ENCODE data around the gene EGR4. TPM values are rescaled to one million over a fixed set of nuclear protein-coding genes. Genes with fewer than 3 reads are reported as not detected.

The EGR4 gene
- polyA plus RNA-seq, 2 of the 4 experiments (the other 2 are of a cell fraction): 0.03 TPM; not detected in 1

- DNase-seq (ENCODE audit: low read depth in 1 of 2, low spot score in 1 of 2) (no peak), ATAC-seq (no peak), FAIRE-seq (no peak)
- POLR2A ChIA-PET: no interaction called here
- H3K9me3 ChIP-seq: no peaks in the 10 kb centered on the region
- H3K4me2 ChIP-seq: no peak overlapping the region
- no peak overlapping the region for H3K27ac ChIP-seq
- no peak for TF ChIP-seq ATOH8 (CRISPR knock-in tag; IDR thresholded peaks at IDR 0.05; ENCODE audit: low read depth)
- TF ChIP-seq CEBPB (IDR thresholded peaks at IDR 0.05): no peak
- no peak for TF ChIP-seq ESRRA (IDR thresholded peaks at IDR 0.05; ENCODE audit: borderline replicate concordance, low read length)
- no peak for TF ChIP-seq ELK1 (IDR thresholded peaks at IDR 0.05; ENCODE audit: low read depth, low read length)
- no peak for TF ChIP-seq EHF (CRISPR knock-in tag; IDR thresholded peaks at IDR 0.05)
- TF ChIP-seq CHD4 (IDR thresholded peaks at IDR 0.05; ENCODE audit: borderline replicate concordance): no peak
- TF ChIP-seq ZSCAN20 (CRISPR knock-in tag; IDR thresholded peaks at IDR 0.05): no peak
- no peak for TF ChIP-seq FOSB (CRISPR knock-in tag; IDR thresholded peaks at IDR 0.05)
- TF ChIP-seq TP53 (CRISPR knock-in tag; IDR thresholded peaks at IDR 0.05): no peak
- TF ChIP-seq EP300 (IDR thresholded peaks at IDR 0.05): no peak
- no peak for TF ChIP-seq NFE2L2 (conservative IDR thresholded peaks at IDR 0.05; ENCODE audit: low read length)
- TF ChIP-seq EHMT2 (IDR thresholded peaks at IDR 0.05; ENCODE audit: low read depth): no peak
- TF ChIP-seq, protein P1, sequence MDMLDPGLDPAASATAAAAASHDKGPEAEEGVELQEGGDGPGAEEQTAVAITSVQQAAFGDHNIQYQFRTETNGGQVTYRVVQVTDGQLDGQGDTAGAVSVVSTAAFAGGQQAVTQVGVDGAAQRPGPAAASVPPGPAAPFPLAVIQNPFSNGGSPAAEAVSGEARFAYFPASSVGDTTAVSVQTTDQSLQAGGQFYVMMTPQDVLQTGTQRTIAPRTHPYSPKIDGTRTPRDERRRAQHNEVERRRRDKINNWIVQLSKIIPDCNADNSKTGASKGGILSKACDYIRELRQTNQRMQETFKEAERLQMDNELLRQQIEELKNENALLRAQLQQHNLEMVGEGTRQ (IDR thresholded peaks at IDR 0.05): no peak
- TF ChIP-seq CBX8 (IDR thresholded peaks at IDR 0.05): no peak
- no peak for TF ChIP-seq KDM5A (IDR thresholded peaks at IDR 0.05)
- no peak for TF ChIP-seq HOXA7 (CRISPR knock-in tag; IDR thresholded peaks at IDR 0.05)
- TF ChIP-seq JUN (IDR thresholded peaks at IDR 0.05): no peak
- no peak for TF ChIP-seq HOXB13 (CRISPR knock-in tag; IDR thresholded peaks at IDR 0.05; ENCODE audit: low read depth)
- TF ChIP-seq, protein P2, sequence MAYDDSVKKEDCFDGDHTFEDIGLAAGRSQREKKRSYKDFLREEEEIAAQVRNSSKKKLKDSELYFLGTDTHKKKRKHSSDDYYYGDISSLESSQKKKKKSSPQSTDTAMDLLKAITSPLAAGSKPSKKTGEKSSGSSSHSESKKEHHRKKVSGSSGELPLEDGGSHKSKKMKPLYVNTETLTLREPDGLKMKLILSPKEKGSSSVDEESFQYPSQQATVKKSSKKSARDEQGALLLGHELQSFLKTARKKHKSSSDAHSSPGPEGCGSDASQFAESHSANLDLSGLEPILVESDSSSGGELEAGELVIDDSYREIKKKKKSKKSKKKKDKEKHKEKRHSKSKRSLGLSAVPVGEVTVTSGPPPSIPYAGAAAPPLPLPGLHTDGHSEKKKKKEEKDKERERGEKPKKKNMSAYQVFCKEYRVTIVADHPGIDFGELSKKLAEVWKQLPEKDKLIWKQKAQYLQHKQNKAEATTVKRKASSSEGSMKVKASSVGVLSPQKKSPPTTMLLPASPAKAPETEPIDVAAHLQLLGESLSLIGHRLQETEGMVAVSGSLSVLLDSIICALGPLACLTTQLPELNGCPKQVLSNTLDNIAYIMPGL (CRISPR knock-in tag; IDR thresholded peaks at IDR 0.05; ENCODE audit: borderline replicate concordance): no peak
- TF ChIP-seq KDM1A (IDR thresholded peaks at IDR 0.05; ENCODE audit: low read depth): no peak
- 92% methylated on average over 9 of the region's 9 CpGs for WGBS (ENCODE audit: missing lambda C conversion rate)
- CTCF ChIA-PET: interaction anchor here (0.6 to 4.8 kb wide), 12 partner anchors 10 to 364 kb away, joined by 3 to 50 read pairs (median 6); partner anchors contain the start of genes CCT7 and EGR4
- H3K4me3 ChIP-seq: no peak overlapping the region
- no peaks in the 10 kb centered on the region for H3K4me1 ChIP-seq
These were observed 34.5 kb downstream of the EGR4 start for GRCh38 chr2:73258913-73259215.

DNA sequence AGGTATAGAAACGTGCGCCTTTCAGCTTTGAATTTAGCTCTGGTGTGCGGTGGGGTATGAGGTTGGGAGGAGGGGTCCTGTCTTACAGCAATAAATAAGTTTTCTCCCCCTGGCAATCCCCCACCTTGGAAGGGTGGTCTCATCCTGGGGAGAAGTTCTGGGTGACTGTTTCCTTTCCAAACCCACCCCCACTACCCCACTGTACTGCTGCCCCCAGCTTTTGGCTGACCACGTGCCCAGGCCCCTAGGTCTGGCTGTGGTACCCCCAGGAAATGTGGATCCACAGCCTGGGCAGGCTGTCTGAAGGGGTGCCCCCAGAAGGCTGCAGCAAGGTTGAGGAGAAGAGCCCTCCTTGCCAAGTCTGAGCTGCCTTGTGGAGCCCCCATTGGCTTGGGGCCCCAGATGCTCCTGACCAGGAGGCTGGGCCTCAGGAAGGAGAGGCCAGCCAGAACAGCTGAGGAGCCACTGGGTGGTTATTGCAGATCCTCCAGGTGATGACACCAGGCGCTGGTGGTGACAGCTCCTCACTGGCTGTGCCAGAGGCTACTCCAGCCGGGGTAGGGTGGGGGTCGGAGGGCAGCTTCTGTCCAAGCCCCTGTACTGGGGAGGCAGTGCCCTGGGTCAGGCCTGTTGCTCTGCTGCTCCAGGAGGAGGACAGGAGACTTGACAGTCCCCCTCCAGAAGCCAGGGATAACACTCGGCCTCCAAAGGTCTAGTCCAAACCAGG lies 35.0 kb downstream of the EGR4 start:
- FAIRE-seq (no peak), DNase-seq (ENCODE audit: low read depth in 1 of 2, low spot score in 1 of 2) (no peak), ATAC-seq (no peak)
- Histone ChIP-seq H3K9me3 (no peaks in the 10 kb centered on the region), H3K4me1 (no peaks in the 10 kb centered on the region), H3K4me2 (no peak overlapping the region), H3K27ac (no peak overlapping the region), H3K4me3 (no peak overlapping the region)
- WGBS (ENCODE audit: missing lambda C conversion rate): 81% methylated on average over 5 of the region's 8 CpGs
- ChIA-PET POLR2A (interaction anchor here (1.4 to 2.1 kb wide), 2 partner anchors 14 to 25 kb away, joined by 5 to 8 read pairs; partner anchors contain the start of genes CCT7 and PRADC1), CTCF (interaction anchor here (0.8 to 4.8 kb wide), 15 partner anchors 9 to 364 kb away, joined by 3 to 50 read pairs (median 6); partner anchors contain the start of genes CCT7, EGR4 and PRADC1)
- TF ChIP-seq HOXB5 (CRISPR knock-in tag; IDR thresholded peaks at IDR 0.05) (no peak), ZFP36 (IDR thresholded peaks at IDR 0.05; ENCODE audit: borderline replicate concordance, partially characterized antibody) (no peak), MAZ (IDR thresholded peaks at IDR 0.05; ENCODE audit: borderline replicate concordance, low read depth, low read length) (no peak), ZNF302 (CRISPR knock-in tag; IDR thresholded peaks at IDR 0.05) (no peak), HEYL (CRISPR knock-in tag; IDR thresholded peaks at IDR 0.05) (no peak), ZSCAN20 (CRISPR knock-in tag; IDR thresholded peaks at IDR 0.05) (no peak), EP300 (IDR thresholded peaks at IDR 0.05) (no peak), EHMT2 (IDR thresholded peaks at IDR 0.05; ENCODE audit: low read depth) (no peak), NR3C1 (IDR thresholded peaks at IDR 0.05) (no peak), RCOR1 (IDR thresholded peaks at IDR 0.05; ENCODE audit: low read depth, low read length) (no peak), NFE2L2 (conservative IDR thresholded peaks at IDR 0.05; ENCODE audit: low read length) (no peak), BCL3 (IDR thresholded peaks at IDR 0.05) (no peak)
- TF ChIP-seq, protein P1 (IDR thresholded peaks at IDR 0.05): no peak
